Duodenal mucosa (tissue), 2 donors: ENCODE data around the gene NCOA3.

Source experiments
- H3K27ac ChIP-seq: one replicate; pipeline ENCODE4 v1.7.0; 2013; ENCODE audit warnings: low read depth, low read length
- H3K27me3 ChIP-seq, 2 donors: one replicate each; pipeline ENCODE4 v1.7.0; 2013; ENCODE audit warnings: low read length in 2 of 2, control low read depth in 1 of 2; ENCODE audit not compliant: insufficient read depth in 2 of 2, control insufficient read depth in 1 of 2
- H3K36me3 ChIP-seq, 2 donors: one replicate each; pipeline ENCODE4 v1.7.0; 2013; ENCODE audit warnings: low read length in 2 of 2, control low read depth in 1 of 2; ENCODE audit not compliant: insufficient read depth in 2 of 2, control insufficient read depth in 1 of 2
- H3K4me1 ChIP-seq, 2 donors: one replicate each; pipeline ENCODE4 v1.7.0; 2013; ENCODE audit warnings: low read length in 2 of 2, control low read depth in 1 of 2; ENCODE audit not compliant: insufficient read depth in 2 of 2, control insufficient read depth in 1 of 2
- H3K4me3 ChIP-seq, 2 donors: one replicate each; pipeline ENCODE4 v1.7.0; 2013; ENCODE audit warnings: low read length in 2 of 2, low read depth in 1 of 2
- H3K9ac ChIP-seq, 2 donors: one replicate each; pipeline ENCODE4 v1.7.0; 2013; ENCODE audit warnings: low read length in 2 of 2, low read depth in 1 of 2
- H3K9me3 ChIP-seq, 2 donors: one replicate each; pipeline ENCODE4 v1.7.0; 2013; ENCODE audit warnings: low read length in 2 of 2, control low read depth in 1 of 2; ENCODE audit not compliant: control insufficient read depth in 1 of 2

NCOA3 gene

GRCh38 chr20:47606983-47607613 is 105.4 kb downstream of the NCOA3 start:
- Histone ChIP-seq H3K27me3 (no peaks in the 10 kb centered on the region), H3K9me3 (no peaks in the 10 kb centered on the region), H3K9ac (no peak overlapping the region), H3K4me1 (peaks cover 3 to 23% of the 10 kb centered on the region in 2 donors), H3K27ac (no peak overlapping the region), H3K36me3 (no peaks in the 10 kb centered on the region), H3K4me3 (no peak overlapping the region)

GRCh38 chr20:47609001-47609400 is 107.3 kb downstream of the NCOA3 start:
- peaks cover 3 to 23% of the 10 kb centered on the region in 2 donors for H3K4me1 ChIP-seq

GRCh38 chr20:47610247-47610944 is 108.7 kb downstream of the NCOA3 start:
- Histone ChIP-seq H3K4me1 (peaks cover 0 to 23% of the 10 kb centered on the region in 2 donors), H3K27me3 (no peaks in the 10 kb centered on the region), H3K4me3 (no peak overlapping the region), H3K27ac (no peak overlapping the region), H3K36me3 (no peaks in the 10 kb centered on the region), H3K9ac (no peak overlapping the region), H3K9me3 (no peaks in the 10 kb centered on the region)

More at GRCh38 chr20:47609001-47609400, 107.3 kb downstream of the NCOA3 start:
- H3K36me3 ChIP-seq, result no peaks in the 10 kb centered on the region
- no peak overlapping the region for H3K4me3 ChIP-seq
- no peaks in the 10 kb centered on the region for H3K9me3 ChIP-seq
- H3K27me3 ChIP-seq, result no peaks in the 10 kb centered on the region
- no peak overlapping the region for H3K9ac ChIP-seq
- no peak overlapping the region for H3K27ac ChIP-seq

- Histone ChIP-seq H3K9me3 (no peaks in the 10 kb centered on the region), H3K4me3 (no peak overlapping the region), H3K36me3 (no peaks in the 10 kb centered on the region), H3K27me3 (no peaks in the 10 kb centered on the region), H3K4me1 (peaks cover 0 to 19% of the 10 kb centered on the region in 2 donors), H3K27ac (no peak overlapping the region), H3K9ac (no peak overlapping the region)
These were observed 109.2 kb downstream of the NCOA3 start for GRCh38 chr20:47610945-47611250.

- H3K4me1 ChIP-seq, result peaks cover 0 to 12% of the 10 kb centered on the region in 2 donors
- no peak overlapping the region for H3K27ac ChIP-seq
- H3K4me3 ChIP-seq, result no peak overlapping the region
- H3K36me3 ChIP-seq, result no peaks in the 10 kb centered on the region
- no peaks in the 10 kb centered on the region for H3K9me3 ChIP-seq
- no peak overlapping the region for H3K9ac ChIP-seq
- no peaks in the 10 kb centered on the region for H3K27me3 ChIP-seq
These were observed 110.1 kb downstream of the NCOA3 start for GRCh38 chr20:47611785-47612184.

- Histone ChIP-seq H3K4me1 (peaks cover 0 to 8% of the 10 kb centered on the region in 2 donors), H3K4me3 (no peak overlapping the region), H3K36me3 (no peaks in the 10 kb centered on the region), H3K9me3 (no peaks in the 10 kb centered on the region), H3K27me3 (no peaks in the 10 kb centered on the region), H3K27ac (no peak overlapping the region), H3K9ac (no peak overlapping the region)
These were observed 111.0 kb downstream of the NCOA3 start for GRCh38 chr20:47612670-47613069.

- no peaks in the 10 kb centered on the region for H3K9me3 ChIP-seq
- H3K4me3 ChIP-seq, result no peak overlapping the region
- no peak overlapping the region for H3K27ac ChIP-seq
- H3K4me1 ChIP-seq, result peaks cover 0 to 8% of the 10 kb centered on the region in 2 donors
- no peaks in the 10 kb centered on the region for H3K27me3 ChIP-seq
- no peak overlapping the region for H3K9ac ChIP-seq
- H3K36me3 ChIP-seq, result no peaks in the 10 kb centered on the region
These were observed 113.1 kb downstream of the NCOA3 start for GRCh38 chr20:47614703-47615309.

- Histone ChIP-seq H3K4me1 (no peaks in the 10 kb centered on the region), H3K27ac (no peak overlapping the region), H3K27me3 (no peaks in the 10 kb centered on the region), H3K36me3 (no peaks in the 10 kb centered on the region), H3K4me3 (no peak overlapping the region), H3K9ac (no peak overlapping the region), H3K9me3 (no peaks in the 10 kb centered on the region)
These were observed 116.8 kb downstream of the NCOA3 start for GRCh38 chr20:47618479-47618878.

GRCh38 chr20:47620808-47621805 is 119.4 kb downstream of the NCOA3 start:
- no peaks in the 10 kb centered on the region for H3K9me3 ChIP-seq
- peaks cover 3 to 11% of the 10 kb centered on the region in 2 donors for H3K36me3 ChIP-seq
- no peaks in the 10 kb centered on the region for H3K27me3 ChIP-seq
- H3K27ac ChIP-seq, result no peak overlapping the region
- H3K4me1 ChIP-seq, result no peaks in the 10 kb centered on the region
- no peak overlapping the region for H3K9ac ChIP-seq
- H3K4me3 ChIP-seq, result no peak overlapping the region
